ENCODE data around the gene TSSC4. TPM values are rescaled to one million over a fixed set of nuclear protein-coding genes. Genes with fewer than 3 reads are reported as not detected.

The TSSC4 gene
- total and polyA plus RNA-seq, 2 of the 13 experiments (the other 11 are each of a cell fraction or from before 2014, with no cell fraction given) = 16.2 to 58.6 TPM

GRCh38 chr11:2439820-2440219 lies 39.3 kb downstream of the TSSC4 start (continued):
- TF ChIP-seq ZBTB3 (CRISPR knock-in tag; IDR thresholded peaks at IDR 0.05; ENCODE audit: borderline replicate concordance, low read depth) (no peak), ZNF260 (CRISPR knock-in tag; IDR thresholded peaks at IDR 0.05; ENCODE audit: borderline replicate concordance, low read depth) (no peak), ZNF878 (CRISPR knock-in tag; IDR thresholded peaks at IDR 0.05) (no peak)

- ChIA-PET CTCF (ENCODE audit: low intra/inter-chr PET ratio, low total read pairs) (no interaction called here), POLR2A (no interaction called here)
- FAIRE-seq (no peak), ATAC-seq (no peak), DNase-seq (ENCODE audit: low spot score) (no peak)
- Histone ChIP-seq H3K9me3 (ENCODE audit: low read length) (no peaks in the 10 kb centered on the region), H3K4me3 (replicated peaks in 1 of 3; ENCODE audit: insufficient read depth in 1 of 3, low read depth in 2 of 3, low read length in 3 of 3) (no peak overlapping the region), H3K9ac (ENCODE audit: insufficient read depth, low read depth, low read length) (no peak overlapping the region), H3K4me1 (ENCODE audit: insufficient read depth, low read length) (no peaks in the 10 kb centered on the region), H2AFZ (ENCODE audit: low read length) (no peak overlapping the region), H4K20me1 (ENCODE audit: insufficient read depth, low read length) (no peaks in the 10 kb centered on the region; the same call in 1 of the 2 replicates), H3K36me3 (replicated peaks in 1 of 2; ENCODE audit: control insufficient read depth in 1 of 2, insufficient read depth in 2 of 2, low read length in 2 of 2) (no peaks in the 10 kb centered on the region), H3K27me3 (ENCODE audit: control insufficient read depth in 1 of 2, insufficient read depth in 2 of 2, low read length in 2 of 2) (peaks cover 4 to 50% of the 10 kb centered on the region in 2 experiments; a peak in 4 of 5 replicates), H3K79me2 (ENCODE audit: insufficient read depth, low read length) (no peaks in the 10 kb centered on the region), H3K27ac (ENCODE audit: extremely low read length, insufficient read depth, low read length) (no peak overlapping the region), H3K4me2 (ENCODE audit: low read depth, low read length) (no peak overlapping the region)
- WGBS (ENCODE audit: low lambda C conversion rate) = 3% methylated on average over 8 of the region's 8 CpGs
- in situ Hi-C loops (cut with HindIII; ENCODE audit: extremely low pct_ligation_motif_present, low pct_unique_long_range_greater_than_20kb) = no loop called here
- intact Hi-C loops (cut with micrococcal nuclease; ENCODE audit: unreplicated experiment) = no loop called here
- no TSS peak for BruUV-seq (replicated peaks)
- no peak for TF ChIP-seq MXI1 (IDR thresholded peaks at IDR 0.05; ENCODE audit: borderline replicate concordance, low read depth, low read length)
- TF ChIP-seq KLF15 (CRISPR knock-in tag; IDR thresholded peaks at IDR 0.05; ENCODE audit: borderline replicate concordance) = no peak
- no peak for TF ChIP-seq YEATS2 (CRISPR knock-in tag; IDR thresholded peaks at IDR 0.05; ENCODE audit: borderline replicate concordance)
- no peak for TF ChIP-seq MXD1 (CRISPR knock-in tag; IDR thresholded peaks at IDR 0.05)
- no peak for TF ChIP-seq ZNF563 (CRISPR knock-in tag; IDR thresholded peaks at IDR 0.05)
- no peak for TF ChIP-seq KLF9 (CRISPR knock-in tag; IDR thresholded peaks at IDR 0.05; ENCODE audit: low read depth)
- TF ChIP-seq KLF12 (CRISPR knock-in tag; IDR thresholded peaks at IDR 0.05; ENCODE audit: borderline replicate concordance) = no peak
- TF ChIP-seq FOXC1 (CRISPR knock-in tag; IDR thresholded peaks at IDR 0.05; ENCODE audit: borderline replicate concordance) = no peak
- no peak for TF ChIP-seq ZNF264 (CRISPR knock-in tag; IDR thresholded peaks at IDR 0.05)
- no peak for TF ChIP-seq ZNF180 (CRISPR knock-in tag; IDR thresholded peaks at IDR 0.05; ENCODE audit: borderline replicate concordance, low read depth)
- no peak for TF ChIP-seq RFXAP (CRISPR knock-in tag; IDR thresholded peaks at IDR 0.05; ENCODE audit: borderline replicate concordance)
- no peak for TF ChIP-seq DNMT1 (CRISPR knock-in tag; IDR thresholded peaks at IDR 0.05)
- no peak for TF ChIP-seq ZBTB49 (CRISPR knock-in tag; IDR thresholded peaks at IDR 0.05; ENCODE audit: borderline replicate concordance)
- TF ChIP-seq ZNF205 (CRISPR knock-in tag; IDR thresholded peaks at IDR 0.05) = no peak
Observed at GRCh38 chr11:2440646-2441045, 40.1 kb downstream of the TSSC4 start.

Measured in HepG2 (cell line).